WTC11 (cell line): ENCODE measurements around the gene GRAP. TPM values are rescaled to one million over a fixed set of nuclear protein-coding genes. Genes with fewer than 3 reads are reported as not detected.
"Not testable (repeated sequence)": the region's sequence is repeated elsewhere in the genome, so short reads cannot be mapped to it uniquely, and the experiment has no call there.

Source experiments
- ATAC-seq: fragments of 200-7000 bp; cut with Tn5 transposase; 2 replicates; pipeline ENCODE4 v1.10.0; 2021; ENCODE audit warnings: mild to moderate bottlenecking, moderate library complexity
- CTCF ChIA-PET: fragments of 300-600 bp; sonication (Branson Sonifier 250); formaldehyde crosslinking; loops from one replicate; lab custom pipeline; 2021; ENCODE audit warnings: antibody characterized with exemption; lab: Charles Lee
- POLR2A ChIA-PET: fragments of 350-600 bp; sonication (Branson Sonifier 250); formaldehyde crosslinking; loops from one replicate; lab custom pipeline; 2021; ENCODE audit warnings: antibody characterized with exemption; lab: Charles Lee
- DNase-seq: peaks from one replicate; pipeline ENCODE4 v3.0.0; 2021; ENCODE audit warnings: low spot score
- H3K27ac Mint-ChIP-seq: 2 replicates; pipeline ENCODE4 v1.8.0; 2021; ENCODE audit warnings: mixed read lengths
- H3K27me3 Mint-ChIP-seq: 2 replicates; pipeline ENCODE4 v1.8.0; 2021; ENCODE audit warnings: low read depth, mild to moderate bottlenecking, moderate library complexity, mixed read lengths
- H3K36me3 Mint-ChIP-seq: 2 replicates; pipeline ENCODE4 v1.8.0; 2021; ENCODE audit warnings: mixed read lengths
- H3K4me1 Mint-ChIP-seq: 2 replicates; pipeline ENCODE4 v1.8.0; 2022; ENCODE audit warnings: mixed read lengths
- H3K4me3 Mint-ChIP-seq: 2 replicates; pipeline ENCODE4 v1.8.0; 2021; ENCODE audit warnings: mild to moderate bottlenecking, moderate library complexity, mixed read lengths
- H3K9me3 Mint-ChIP-seq: 2 replicates; pipeline ENCODE4 v1.8.0; 2021; ENCODE audit warnings: mixed read lengths
- CREM ChIP-seq: sonication (generic); formaldehyde crosslinking; IDR thresholded peaks from 2 replicates; pipeline ENCODE4 v1.8.1; 2022; ENCODE audit warnings: mild to moderate bottlenecking, missing genetic modification reagents, moderate library complexity
- CTCF ChIP-seq: fragments of 200-600 bp; IDR thresholded peaks from 2 replicates; pipeline ENCODE4 v1.8.0; 2022; ENCODE audit warnings: antibody characterized with exemption
- E2F1 ChIP-seq: sonication (generic); formaldehyde crosslinking; IDR thresholded peaks from 2 replicates; pipeline ENCODE4 v1.8.0; 2022; ENCODE audit warnings: mild to moderate bottlenecking, missing genetic modification reagents
- EMX1 ChIP-seq: fragments of 250-450 bp; sonication (Bioruptor Pico); IDR thresholded peaks from 2 replicates; pipeline ENCODE4 v1.8.0; 2021; ENCODE audit warnings: mild to moderate bottlenecking
- SP1 ChIP-seq: sonication (generic); formaldehyde crosslinking; conservative IDR thresholded peaks from 2 replicates; pipeline ENCODE4 v1.8.1; 2022; ENCODE audit warnings: missing genetic modification reagents
- TEAD4 ChIP-seq: sonication (generic); formaldehyde crosslinking; IDR thresholded peaks from 2 replicates; pipeline ENCODE4 v1.8.0; 2022; ENCODE audit warnings: mild to moderate bottlenecking, missing genetic modification reagents
- ZNF121 ChIP-seq: sonication (generic); formaldehyde crosslinking; IDR thresholded peaks from 2 replicates; pipeline ENCODE4 v1.8.0; 2023; ENCODE audit warnings: missing genetic modification reagents
- ZNF263 ChIP-seq: sonication (generic); formaldehyde crosslinking; IDR thresholded peaks from 2 replicates; pipeline ENCODE4 v1.8.1; 2022; ENCODE audit warnings: low read depth, mild to moderate bottlenecking, moderate library complexity, missing genetic modification reagents
- total RNA-seq: library from RNA; stranded (reverse); gene quantifications from 3 replicates; pipeline ENCODE4 v1.2.3, GENCODE V29; 2021
- TF ChIP-seq, protein P1 (sequence below): sonication (generic); formaldehyde crosslinking; IDR thresholded peaks from 2 replicates; pipeline ENCODE4 v1.8.1; 2023; ENCODE audit warnings: mild to moderate bottlenecking, missing genetic modification reagents

The GRAP gene
- total RNA-seq, 1 experiment from 2014 or later = 0.59 TPM

DNA sequence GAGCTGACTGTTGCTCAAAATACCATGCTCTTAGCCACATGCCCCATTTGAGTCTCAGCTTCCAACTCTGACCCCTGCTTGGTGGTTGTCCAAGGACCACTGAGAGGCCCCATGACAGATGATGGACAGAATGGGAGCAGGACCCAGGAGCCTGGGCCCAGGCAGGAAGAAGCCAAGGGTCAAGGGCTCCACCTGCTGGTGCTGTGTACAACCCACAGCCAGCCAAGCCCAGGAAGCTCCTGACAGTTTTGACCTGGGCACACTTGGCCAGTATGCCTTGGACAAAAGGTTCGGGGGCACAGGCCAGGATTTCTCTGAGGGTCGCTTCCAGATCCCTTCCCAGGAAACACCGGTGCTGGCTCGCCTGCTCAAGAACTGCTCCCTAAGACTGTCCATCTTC, 15.0 kb downstream of the GRAP start:
- H3K4me1 Mint-ChIP-seq, CTCF ChIA-PET, H3K36me3 Mint-ChIP-seq, POLR2A ChIA-PET, H3K4me3 Mint-ChIP-seq, H3K27me3 Mint-ChIP-seq, H3K9me3 Mint-ChIP-seq, H3K27ac Mint-ChIP-seq: not testable (repeated sequence)
- peak; percentile 79 for ATAC-seq
- DNase-seq = peak; percentile 93
- peak; percentile 67 for TF ChIP-seq CTCF

- H3K9me3 Mint-ChIP-seq, H3K4me1 Mint-ChIP-seq, POLR2A ChIA-PET, H3K36me3 Mint-ChIP-seq, CTCF ChIA-PET, H3K27ac Mint-ChIP-seq, ATAC-seq, DNase-seq, H3K27me3 Mint-ChIP-seq, H3K4me3 Mint-ChIP-seq: not testable (repeated sequence)
Measured at GRCh38 chr17:19030771-19031449, 15.8 kb downstream of the GRAP start.

- H3K27me3 Mint-ChIP-seq, POLR2A ChIA-PET, H3K4me1 Mint-ChIP-seq, H3K9me3 Mint-ChIP-seq, H3K4me3 Mint-ChIP-seq, H3K36me3 Mint-ChIP-seq, CTCF ChIA-PET: not testable (repeated sequence)
- ATAC-seq = peak; percentile 68
- peak; percentile 11 for DNase-seq
- peak overlapping the region; percentile 83 for H3K27ac Mint-ChIP-seq
Measured at GRCh38 chr17:19029740-19030139, 17.0 kb downstream of the GRAP start.

GRCh38 chr17:19028671-19029070, 18.1 kb downstream of the GRAP start:
- DNase-seq, CTCF ChIA-PET: not testable (repeated sequence)

GRCh38 chr17:19024101-19025078, 22.4 kb downstream of the GRAP start:
- H3K9me3 Mint-ChIP-seq = no peaks in the 10 kb centered on the region
- H3K4me1 Mint-ChIP-seq = no peaks in the 10 kb centered on the region
- POLR2A ChIA-PET = no interaction called here
- H3K27me3 Mint-ChIP-seq = no peaks in the 10 kb centered on the region; the same call in 1 of the 2 replicates
- H3K4me3 Mint-ChIP-seq = no peak overlapping the region
- H3K27ac Mint-ChIP-seq = peak overlapping the region; percentile 84
- ATAC-seq = no peak
- CTCF ChIA-PET = interaction anchor here (2.5 kb wide), 1 partner anchor 63 kb away, joined by 20 read pairs; no protein-coding TSS in a partner anchor
- H3K36me3 Mint-ChIP-seq = no peaks in the 10 kb centered on the region
- TF ChIP-seq ZNF121 (CRISPR knock-in tag) = no peak
- TF ChIP-seq SP1 (CRISPR knock-in tag) = no peak
- no peak for TF ChIP-seq TEAD4 (CRISPR knock-in tag)
- TF ChIP-seq ZNF263 = no peak
- TF ChIP-seq, protein P1, sequence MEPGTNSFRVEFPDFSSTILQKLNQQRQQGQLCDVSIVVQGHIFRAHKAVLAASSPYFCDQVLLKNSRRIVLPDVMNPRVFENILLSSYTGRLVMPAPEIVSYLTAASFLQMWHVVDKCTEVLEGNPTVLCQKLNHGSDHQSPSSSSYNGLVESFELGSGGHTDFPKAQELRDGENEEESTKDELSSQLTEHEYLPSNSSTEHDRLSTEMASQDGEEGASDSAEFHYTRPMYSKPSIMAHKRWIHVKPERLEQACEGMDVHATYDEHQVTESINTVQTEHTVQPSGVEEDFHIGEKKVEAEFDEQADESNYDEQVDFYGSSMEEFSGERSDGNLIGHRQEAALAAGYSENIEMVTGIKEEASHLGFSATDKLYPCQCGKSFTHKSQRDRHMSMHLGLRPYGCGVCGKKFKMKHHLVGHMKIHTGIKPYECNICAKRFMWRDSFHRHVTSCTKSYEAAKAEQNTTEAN (CRISPR knock-in tag) = no peak
- no peak for TF ChIP-seq CREM (CRISPR knock-in tag)
- no peak for TF ChIP-seq EMX1
- no peak for TF ChIP-seq E2F1
- no peak for DNase-seq

More at GRCh38 chr17:19028671-19029070, 18.1 kb downstream of the GRAP start:
- H3K27me3 Mint-ChIP-seq, H3K4me1 Mint-ChIP-seq, H3K4me3 Mint-ChIP-seq, H3K27ac Mint-ChIP-seq, H3K36me3 Mint-ChIP-seq, H3K9me3 Mint-ChIP-seq, POLR2A ChIA-PET, ATAC-seq: not testable (repeated sequence)
